Transverse colon (tissue), 4 donors: ENCODE data around the gene RFXANK.

Experiments used
- CTCF ChIP-seq, 5 experiments: fragments of 200-600 bp in 3 of 5; fragments of 450-650 bp in 2 of 5; sonication (generic) in 3 of 5; IDR thresholded peaks; 1 replicate in 2 of 5; 2 replicates in 3 of 5; pipeline ENCODE4 v1.5.1; 2016 to 2017; ENCODE audit warnings: antibody characterized with exemption in 5 of 5, inconsistent platforms in 3 of 5, mild to moderate bottlenecking in 2 of 5, moderate library complexity in 1 of 5
- EP300 ChIP-seq: sonication (generic); formaldehyde crosslinking; IDR thresholded peaks from one replicate; pipeline ENCODE4 v1.6.1; 2017; ENCODE audit warnings: antibody characterized with exemption, low read depth
- POLR2A ChIP-seq: fragments of 450-650 bp; IDR thresholded peaks from one replicate; pipeline ENCODE4 v1.6.1; 2016; ENCODE audit warnings: antibody characterized with exemption, mild to moderate bottlenecking, moderate library complexity
- POLR2AphosphoS5 ChIP-seq, 3 donors: sonication (generic); formaldehyde crosslinking; IDR thresholded peaks; one replicate each; pipeline ENCODE4 v1.6.1; 2016; ENCODE audit warnings: antibody characterized with exemption in 3 of 3

GRCh38 chr19:19226663-19227062 lies 34.6 kb downstream of the RFXANK start:
- TF ChIP-seq EP300, result no peak
- no peak for TF ChIP-seq CTCF (IDR thresholded peaks at IDR 0.05)
- no peak for TF ChIP-seq POLR2A
- TF ChIP-seq POLR2AphosphoS5 (IDR thresholded peaks at IDR 0.05), result no peak
